Activated CD4-positive, alpha-beta memory T cell treated with anti-CD3 and anti-CD28 coated beads for 36 hours (primary cell): ENCODE results near the gene DDX56. TPM values are rescaled to one million over a fixed set of nuclear protein-coding genes. Genes with fewer than 3 reads are reported as not detected.
"Not testable (repeated sequence)": the region's sequence is repeated elsewhere in the genome, so short reads cannot be mapped to it uniquely, and the experiment has no call there.

Source experiments
- CTCF ChIA-PET: fragments of 350-600 bp; sonication (Branson Sonifier 250); formaldehyde crosslinking; loops from one replicate; lab custom pipeline; 2021; ENCODE audit warnings: antibody characterized with exemption, inconsistent platforms; lab: Charles Lee
- POLR2A ChIA-PET: fragments of 350-600 bp; sonication (Branson Sonifier 250); formaldehyde crosslinking; loops from one replicate; lab custom pipeline; 2021; ENCODE audit warnings: antibody characterized with exemption; lab: Charles Lee
- DNase-seq: peaks from one replicate; pipeline ENCODE4 v3.0.0-alpha.2; 2020
- H3K27ac Mint-ChIP-seq: one replicate; pipeline ENCODE4 v1.8.0; 2021; ENCODE audit warnings: mixed read lengths
- H3K27me3 Mint-ChIP-seq: one replicate; pipeline ENCODE4 v1.8.0; 2021; ENCODE audit warnings: mixed read lengths
- H3K36me3 Mint-ChIP-seq: one replicate; pipeline ENCODE4 v1.8.0; 2021; ENCODE audit warnings: mixed read lengths
- H3K4me1 Mint-ChIP-seq: one replicate; pipeline ENCODE4 v1.8.0; 2021; ENCODE audit warnings: low read depth, mixed read lengths
- H3K4me3 Mint-ChIP-seq: one replicate; pipeline ENCODE4 v1.8.0; 2021; ENCODE audit warnings: mild to moderate bottlenecking, mixed read lengths
- H3K9me3 Mint-ChIP-seq: one replicate; pipeline ENCODE4 v1.8.0; 2021; ENCODE audit warnings: mixed read lengths
- intact Hi-C: fragments of 100-400 bp; cut with micrococcal nuclease; formaldehyde crosslinking; loops from one replicate; pipeline ENCODE4 v1.15.1; 2023
- total RNA-seq, 2 experiments: library from RNA; stranded (reverse); gene quantifications; one replicate each; pipeline ENCODE4 v1.2.3, GENCODE V29; 2021

DDX56 gene
- total RNA-seq, 2 experiments from 2014 or later: 84.0 to 87.0 TPM

- Mint-ChIP-seq H3K4me3 (peak overlapping the region; percentile 1), H3K27me3 (no peaks in the 10 kb centered on the region), H3K4me1 (peaks cover 63% of the 10 kb centered on the region), H3K9me3 (no peaks in the 10 kb centered on the region), H3K36me3 (peaks cover 6% of the 10 kb centered on the region), H3K27ac (peak overlapping the region; percentile 65)
- DNase-seq: peak; percentile 66
- ChIA-PET POLR2A (interaction anchor here (0.7 kb wide), 1 partner anchor 265 kb away, joined by 3 read pairs; no protein-coding TSS in a partner anchor), CTCF (no interaction called here)
- intact Hi-C loops: loop anchor here (5.0 kb wide), 1 partner anchor 362 kb away; the partner anchor contains the start of gene MYO1G
Observed at GRCh38 chr7:44615149-44615611, 41.5 kb upstream of the DDX56 start.

DNA sequence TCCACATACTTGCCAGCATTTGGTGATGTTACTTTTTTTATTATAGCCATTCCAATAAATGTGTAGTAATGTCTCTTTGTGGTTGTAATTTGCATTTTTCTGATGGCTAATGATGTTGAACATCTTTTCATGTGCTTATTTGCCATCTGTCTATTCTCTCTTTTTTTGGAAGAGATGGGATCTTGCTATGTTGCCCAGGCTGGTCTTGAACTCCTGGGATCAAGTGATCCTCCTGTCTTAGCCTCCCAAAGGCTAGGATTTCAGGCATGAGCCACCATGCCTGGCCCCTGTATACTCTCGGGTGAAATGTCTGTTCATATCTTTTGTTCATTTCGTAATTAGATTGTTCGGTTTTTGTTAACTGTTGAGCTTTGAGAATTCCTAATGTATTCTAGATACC lies 36.1 kb upstream of the DDX56 start:
- no peaks in the 10 kb centered on the region for H3K27me3 Mint-ChIP-seq
- CTCF ChIA-PET: interaction anchor here (1.6 kb wide), 1 partner anchor 45 kb away, joined by 3 read pairs; no protein-coding TSS in a partner anchor
- H3K4me3 Mint-ChIP-seq: peak overlapping the region; percentile 16
- H3K9me3 Mint-ChIP-seq: no peaks in the 10 kb centered on the region
- H3K27ac Mint-ChIP-seq: peak overlapping the region; percentile 56
- POLR2A ChIA-PET: interaction anchor here (0.7 kb wide), 2 partner anchors 29 to 276 kb away, joined by 3 to 4 read pairs; no protein-coding TSS in a partner anchor
- no peak for DNase-seq
- peaks cover 51% of the 10 kb centered on the region for H3K4me1 Mint-ChIP-seq
- H3K36me3 Mint-ChIP-seq: peaks cover 7% of the 10 kb centered on the region
- intact Hi-C loops: no loop called here

- Mint-ChIP-seq H3K4me1 (peaks cover 45% of the 10 kb centered on the region), H3K27ac (peak overlapping the region; percentile 65), H3K4me3 (peak overlapping the region; percentile 46), H3K27me3 (no peaks in the 10 kb centered on the region), H3K36me3 (peaks cover 7% of the 10 kb centered on the region), H3K9me3 (no peaks in the 10 kb centered on the region)
- ChIA-PET POLR2A (interaction anchor here (0.7 to 3.4 kb wide), 3 partner anchors 8 to 277 kb away, joined by 4 to 43 read pairs (median 21); no protein-coding TSS in a partner anchor), CTCF (interaction anchor here (1.3 to 1.6 kb wide), 2 partner anchors 8 to 44 kb away, joined by 3 read pairs; no protein-coding TSS in a partner anchor)
- peak; percentile 43 for DNase-seq
- intact Hi-C loops: no loop called here
Observed at GRCh38 chr7:44608916-44609648, 35.4 kb upstream of the DDX56 start.

DNA sequence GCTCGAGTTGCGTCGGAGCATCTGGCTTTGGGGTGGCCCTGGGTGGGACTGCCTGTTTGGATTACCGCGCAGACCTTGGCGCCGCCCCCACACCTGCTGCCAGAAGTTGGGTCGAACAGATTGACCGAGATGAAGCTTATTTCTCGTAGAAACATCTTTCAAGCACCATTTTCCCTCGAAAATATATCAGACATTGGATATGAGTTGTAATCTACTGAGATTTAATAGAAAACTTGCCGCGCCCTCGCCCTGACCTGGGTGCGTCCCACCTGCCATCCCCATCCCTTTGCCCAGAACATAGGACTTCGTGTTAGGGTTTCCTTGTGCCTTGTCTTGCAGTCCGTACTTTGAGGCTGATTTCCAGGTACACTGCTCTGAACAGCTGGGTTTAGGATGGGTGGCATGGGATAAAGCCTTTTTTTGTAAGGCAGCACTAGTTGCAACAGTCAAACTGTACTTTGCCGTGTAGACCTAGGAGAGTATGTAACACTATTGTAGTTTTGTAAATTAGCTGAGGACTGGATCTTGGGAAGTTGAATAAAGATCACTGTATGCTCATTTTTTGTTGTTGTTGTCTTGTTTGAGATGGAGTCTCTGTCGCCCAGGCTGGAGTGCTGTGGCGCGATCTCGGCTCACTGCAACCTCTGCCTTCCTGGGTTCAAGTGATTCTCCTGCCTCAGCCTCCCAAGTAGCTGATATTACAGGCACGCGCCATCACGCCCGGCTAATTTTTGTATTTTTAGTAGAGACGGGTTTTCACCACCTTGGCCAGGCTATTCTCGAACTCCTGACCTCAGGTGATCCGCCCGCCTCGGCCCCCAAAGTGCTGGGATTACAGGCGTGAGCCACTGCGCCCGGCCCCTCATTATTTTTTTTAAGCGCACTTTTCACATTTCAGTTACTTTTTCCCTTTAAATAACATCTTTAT lies 33.7 kb upstream of the DDX56 start:
- H3K27me3 Mint-ChIP-seq: no peaks in the 10 kb centered on the region
- H3K27ac Mint-ChIP-seq: peak overlapping the region; percentile 98
- no peak for DNase-seq
- intact Hi-C loops: loop anchor here (2.0 kb wide), 1 partner anchor 393 kb away; the partner anchor contains the start of gene CCM2
- ChIA-PET CTCF (interaction anchor here (0.7 to 2.3 kb wide), 9 partner anchors 10 to 407 kb away, joined by 3 to 10 read pairs (median 3); partner anchors contain the start of genes PPIA and YKT6), POLR2A (interaction anchor here (0.6 to 4.2 kb wide), 16 partner anchors 9 to 278 kb away, joined by 3 to 60 read pairs (median 10); partner anchors contain the start of genes DDX56, H2AZ2, PPIA and PURB)
- peaks cover 7% of the 10 kb centered on the region for H3K36me3 Mint-ChIP-seq
- H3K4me1 Mint-ChIP-seq: peaks cover 42% of the 10 kb centered on the region
- H3K9me3 Mint-ChIP-seq: no peaks in the 10 kb centered on the region
- peak overlapping the region; percentile 82 for H3K4me3 Mint-ChIP-seq

DNA sequence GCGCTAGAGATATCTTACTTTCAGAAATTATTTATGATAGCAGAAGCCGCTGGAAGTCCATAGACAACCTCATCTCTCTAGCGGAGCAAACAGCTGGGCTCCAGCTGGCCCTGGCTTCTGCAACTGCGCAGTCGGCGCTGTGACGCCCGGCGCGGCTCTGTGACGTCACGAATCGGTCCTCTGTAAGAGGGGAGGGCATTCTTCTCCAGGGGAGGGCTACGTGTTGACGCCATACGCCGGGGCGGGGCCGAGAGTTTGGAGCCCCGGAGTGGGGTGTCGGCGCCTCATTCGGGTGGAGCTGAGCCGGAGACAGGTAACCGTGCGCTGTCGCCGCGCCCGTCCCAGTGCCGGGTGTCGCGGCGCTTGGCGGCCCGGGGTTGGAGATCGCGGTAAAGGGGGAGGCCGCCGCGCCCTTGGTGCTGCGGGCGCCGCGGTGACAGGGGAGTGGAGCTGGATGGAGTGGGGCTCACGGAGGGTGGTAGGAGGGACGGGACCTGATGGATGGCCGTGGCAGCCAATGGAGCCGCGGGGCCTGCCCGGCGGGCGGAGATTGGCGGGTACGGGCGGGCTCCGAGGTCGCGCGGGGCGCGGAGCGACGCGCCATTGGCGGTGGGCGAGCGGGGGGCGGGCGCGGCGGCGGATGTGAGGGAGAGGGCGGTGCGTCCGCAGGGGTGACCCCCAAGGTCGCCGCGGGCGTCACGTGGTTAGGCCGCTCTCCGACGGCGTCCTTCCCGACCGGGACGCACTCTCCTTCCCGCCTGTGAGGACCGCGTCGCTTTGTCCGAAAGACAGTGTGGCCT lies 32.8 kb upstream of the DDX56 start, which contains the start of gene OGDH:
TSS of gene OGDH (plus strand) at position 287 of the 800 bp plus-strand sequence. CDS start 17,717 bp downstream, outside the sequence.
- H3K9me3 Mint-ChIP-seq: no peaks in the 10 kb centered on the region
- POLR2A ChIA-PET: interaction anchor here (0.6 to 4.2 kb wide), 18 partner anchors 10 to 354 kb away, joined by 3 to 60 read pairs (median 8); partner anchors contain the start of genes DDX56, H2AZ2, PPIA and PURB
- peak within 1 kb of the TSS; percentile 98 for H3K27ac Mint-ChIP-seq
- H3K4me1 Mint-ChIP-seq: peaks cover 36% of the 10 kb centered on the region
- peaks cover 7% of the 10 kb centered on the region for H3K36me3 Mint-ChIP-seq
- CTCF ChIA-PET: interaction anchor here (0.7 to 2.3 kb wide), 8 partner anchors 18 to 529 kb away, joined by 3 to 10 read pairs (median 4); partner anchors contain the start of genes PPIA and YKT6
- peak; percentile 100 for DNase-seq
- peak within 1 kb of the TSS; percentile 82 for H3K4me3 Mint-ChIP-seq
- intact Hi-C loops: loop anchor here (1.0 to 2.0 kb wide), 10 partner anchors 11 to 394 kb away; partner anchors contain the start of genes CCM2, PPIA, PURB and TMED4
- no peaks in the 10 kb centered on the region for H3K27me3 Mint-ChIP-seq

GRCh38 chr7:44604941-44605340 lies 31.2 kb upstream of the DDX56 start:
- ChIA-PET CTCF (interaction anchor here (0.6 to 2.3 kb wide), 2 partner anchors 34 to 165 kb away, joined by 6 to 10 read pairs; no protein-coding TSS in a partner anchor), POLR2A (interaction anchor here (3.5 to 4.2 kb wide), 2 partner anchors 33 to 145 kb away, joined by 24 to 60 read pairs; partner anchors contain the start of gene ZMIZ2)
- H3K27ac Mint-ChIP-seq: no peak overlapping the region
- DNase-seq: no peak
- H3K4me3 Mint-ChIP-seq: no peak overlapping the region
- intact Hi-C loops: no loop called here
- H3K9me3 Mint-ChIP-seq: no peaks in the 10 kb centered on the region
- H3K36me3 Mint-ChIP-seq: peaks cover 7% of the 10 kb centered on the region
- peaks cover 33% of the 10 kb centered on the region for H3K4me1 Mint-ChIP-seq
- no peaks in the 10 kb centered on the region for H3K27me3 Mint-ChIP-seq

DNA sequence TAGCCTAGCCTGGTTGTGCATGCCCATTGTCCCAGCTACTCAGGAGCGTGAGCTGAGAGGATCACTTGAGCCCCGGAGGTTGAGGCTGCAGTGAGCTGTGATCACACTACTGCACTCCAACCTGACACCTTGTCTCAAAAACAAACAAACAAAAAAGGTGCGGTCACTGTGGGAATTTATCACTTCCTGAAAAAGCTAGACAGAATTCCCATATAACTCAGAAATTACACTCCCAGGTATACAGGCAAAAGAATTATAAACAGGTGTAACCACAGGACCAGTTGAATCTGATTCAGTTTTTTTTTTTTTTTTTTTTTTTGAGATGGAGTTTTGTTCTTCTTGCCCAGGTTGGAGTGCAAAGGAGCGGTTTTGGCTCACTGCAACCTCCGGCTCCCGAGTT lies 29.5 kb upstream of the DDX56 start:
- H3K4me1 Mint-ChIP-seq: peaks cover 21% of the 10 kb centered on the region
- no peaks in the 10 kb centered on the region for H3K9me3 Mint-ChIP-seq
- peaks cover 7% of the 10 kb centered on the region for H3K36me3 Mint-ChIP-seq
- no peak overlapping the region for H3K27ac Mint-ChIP-seq
- ChIA-PET POLR2A (no interaction called here), CTCF (no interaction called here)
- H3K4me3 Mint-ChIP-seq: no peak overlapping the region
- intact Hi-C loops: no loop called here
- DNase-seq: no peak
- no peaks in the 10 kb centered on the region for H3K27me3 Mint-ChIP-seq

DNA sequence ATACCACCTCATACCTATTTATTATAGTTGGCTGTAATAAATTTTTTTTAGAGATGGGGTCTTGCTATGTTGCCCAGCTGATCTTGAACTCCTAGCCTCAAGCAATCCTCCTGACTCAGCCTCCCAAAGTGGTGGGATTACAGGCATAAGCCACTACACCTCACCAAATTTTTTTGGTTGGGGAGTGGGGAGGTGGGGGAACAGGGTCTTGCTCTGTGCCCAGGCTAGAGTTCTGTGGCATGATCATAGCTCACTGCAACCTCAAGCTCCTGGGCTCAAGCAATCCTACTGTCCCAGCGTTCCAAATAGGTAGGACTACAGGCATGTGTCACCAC lies 28.8 kb upstream of the DDX56 start:
- Mint-ChIP-seq H3K36me3 (peaks cover 6% of the 10 kb centered on the region), H3K27me3 (no peaks in the 10 kb centered on the region), H3K4me3 (no peak overlapping the region), H3K27ac (no peak overlapping the region), H3K4me1 (peaks cover 17% of the 10 kb centered on the region), H3K9me3 (no peaks in the 10 kb centered on the region)
- ChIA-PET POLR2A (interaction anchor here (1.6 kb wide), 1 partner anchor 36 kb away, joined by 3 read pairs; no protein-coding TSS in a partner anchor), CTCF (interaction anchor here (0.7 kb wide), 1 partner anchor 20 kb away, joined by 3 read pairs; the partner anchor contains the start of gene TMED4)
- no peak for DNase-seq
- intact Hi-C loops: no loop called here

- intact Hi-C loops: no loop called here
- no peaks in the 10 kb centered on the region for H3K9me3 Mint-ChIP-seq
- DNase-seq: no peak
- H3K4me3 Mint-ChIP-seq: no peak overlapping the region
- no peaks in the 10 kb centered on the region for H3K27me3 Mint-ChIP-seq
- ChIA-PET CTCF (interaction anchor here (1.5 to 1.6 kb wide), 2 partner anchors 11 to 199 kb away, joined by 4 to 5 read pairs; no protein-coding TSS in a partner anchor), POLR2A (no interaction called here)
- H3K27ac Mint-ChIP-seq: no peak overlapping the region
- no peaks in the 10 kb centered on the region for H3K36me3 Mint-ChIP-seq
- no peaks in the 10 kb centered on the region for H3K4me1 Mint-ChIP-seq
Observed at GRCh38 chr7:44599222-44599621, 25.5 kb upstream of the DDX56 start.

GRCh38 chr7:44597181-44597580 lies 23.5 kb upstream of the DDX56 start:
- H3K36me3 Mint-ChIP-seq, CTCF ChIA-PET, H3K4me1 Mint-ChIP-seq, H3K27me3 Mint-ChIP-seq, DNase-seq, intact Hi-C loops, H3K27ac Mint-ChIP-seq, POLR2A ChIA-PET, H3K4me3 Mint-ChIP-seq, H3K9me3 Mint-ChIP-seq: not testable (repeated sequence)
